GM18909 (cell line): ENCODE data around the gene DPH2.

Experiments used
- ATAC-seq: cut with Tn5 transposase; IDR thresholded peaks from one replicate; pipeline ENCODE4 v1.9.1; 2021; ENCODE audit warnings: mild to moderate bottlenecking; ENCODE audit not compliant: unreplicated experiment, poor library complexity

DPH2 gene

DNA sequence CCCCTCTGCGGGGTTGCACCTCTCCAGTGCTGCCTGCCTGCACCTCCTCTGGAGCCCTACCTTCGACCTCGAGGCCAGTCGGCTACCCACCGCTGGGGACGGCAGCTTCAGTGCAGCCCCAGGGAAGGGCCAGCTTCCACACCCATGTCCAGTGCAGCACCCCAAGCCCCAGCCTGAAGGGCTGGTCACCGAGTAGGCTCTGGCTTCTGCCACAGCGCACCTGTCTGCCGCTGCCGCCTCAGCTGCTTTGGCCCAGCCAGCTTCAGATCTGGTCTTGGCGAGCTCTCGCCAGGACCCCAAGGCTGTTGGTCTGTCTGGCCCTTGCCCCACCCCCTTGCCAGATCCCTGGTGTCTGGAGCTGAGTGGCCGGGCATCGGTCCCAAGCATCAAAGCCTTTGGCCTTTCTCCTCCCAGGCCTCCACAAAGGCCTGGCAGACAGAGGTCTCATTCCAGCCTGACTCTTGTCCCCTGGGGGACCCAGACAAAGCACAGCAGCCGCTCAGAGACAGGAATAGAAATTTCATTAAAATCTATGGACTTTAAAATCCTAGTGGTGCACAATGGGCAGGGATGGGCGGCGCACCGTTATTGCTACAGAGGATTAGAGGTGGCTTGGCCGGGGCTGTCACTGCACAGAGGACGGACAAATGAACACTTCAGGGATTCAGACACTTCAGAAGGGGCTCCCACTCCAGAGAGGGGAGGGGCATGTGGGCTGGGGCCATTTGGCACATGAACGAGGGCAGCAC is 26.3 kb downstream of the DPH2 start:
- no peak for ATAC-seq

- no peak for ATAC-seq
These were observed 26.9 kb downstream of the DPH2 start for GRCh38 chr1:43996733-43997115.

DNA sequence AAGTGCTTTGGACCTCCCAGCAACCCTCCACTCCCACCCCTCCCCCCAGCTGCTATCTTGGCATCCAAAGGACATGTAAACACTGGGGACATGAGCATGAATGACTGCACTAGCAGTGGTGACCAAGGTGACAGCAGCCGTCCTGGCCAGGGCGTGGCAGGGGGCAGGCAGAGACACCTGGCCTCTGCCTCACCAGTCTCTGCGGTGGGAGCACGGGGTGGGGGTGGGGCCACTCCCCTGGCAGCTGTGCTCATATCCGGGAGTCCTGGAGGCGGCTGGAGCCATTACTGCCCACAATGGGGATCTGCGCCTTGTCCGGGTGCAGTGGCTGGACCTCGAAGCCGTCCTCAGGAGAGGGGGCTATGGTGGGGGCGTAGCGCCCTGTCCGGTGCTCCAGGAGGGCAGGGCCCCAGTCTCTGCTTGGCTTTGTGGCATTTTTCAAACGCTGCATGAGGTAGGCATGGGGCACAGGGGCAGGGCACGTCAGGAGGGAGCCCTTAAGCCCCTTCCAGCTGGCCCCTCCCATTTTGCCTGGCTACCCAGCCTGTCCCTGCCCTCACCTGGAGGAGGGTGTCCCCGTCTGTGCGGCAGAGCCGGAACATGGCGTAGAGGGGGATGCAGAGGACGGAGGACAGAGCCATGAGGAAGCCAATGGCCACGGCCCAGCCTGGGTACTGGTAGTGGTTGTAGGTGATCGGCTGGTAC is 27.6 kb downstream of the DPH2 start:
- ATAC-seq: no peak

DNA sequence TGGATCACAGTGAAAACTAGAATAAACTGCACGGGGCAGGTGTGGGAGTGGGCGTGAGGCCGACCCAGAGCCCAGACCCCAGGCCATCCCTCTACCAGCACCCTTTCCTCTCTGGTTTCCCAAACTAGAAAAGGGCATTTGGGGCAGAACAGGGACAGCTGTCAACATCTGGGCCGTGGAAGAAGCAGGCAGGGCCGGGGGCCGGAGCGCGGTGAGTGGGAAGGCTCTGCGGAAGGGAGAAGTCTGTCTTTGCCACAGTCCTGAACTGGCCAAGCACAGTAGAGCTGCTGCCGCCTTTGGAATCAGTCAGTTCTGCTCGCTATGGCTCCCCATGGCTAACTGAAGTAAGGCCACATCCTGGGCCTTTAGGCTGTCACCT is 28.2 kb downstream of the DPH2 start:
- ATAC-seq: no peak

DNA sequence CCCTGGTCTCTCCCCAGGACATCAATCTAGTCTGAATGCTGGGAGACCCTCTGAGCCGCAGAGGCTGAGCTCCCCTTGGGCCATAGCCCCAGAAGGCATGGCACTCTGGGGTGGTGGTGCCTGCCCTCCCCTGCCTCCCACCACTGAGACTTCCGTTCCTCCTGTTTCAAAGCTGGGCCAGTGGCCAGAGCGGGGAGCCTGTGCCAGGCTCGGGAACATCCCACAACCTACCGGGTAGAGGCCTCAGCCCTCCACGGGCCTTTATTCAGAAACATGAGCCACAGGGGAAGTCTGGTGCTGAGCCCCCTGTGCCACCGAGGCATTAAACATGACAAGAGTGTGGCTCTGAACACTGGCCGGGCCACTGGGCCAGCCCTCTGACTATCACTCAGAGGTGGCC is 29.6 kb downstream of the DPH2 start:
- ATAC-seq: no peak

GRCh38 chr1:44000122-44000665 is 30.4 kb downstream of the DPH2 start:
- ATAC-seq: no peak

GRCh38 chr1:44002165-44002564 is 32.4 kb downstream of the DPH2 start:
- ATAC-seq: no peak

DNA sequence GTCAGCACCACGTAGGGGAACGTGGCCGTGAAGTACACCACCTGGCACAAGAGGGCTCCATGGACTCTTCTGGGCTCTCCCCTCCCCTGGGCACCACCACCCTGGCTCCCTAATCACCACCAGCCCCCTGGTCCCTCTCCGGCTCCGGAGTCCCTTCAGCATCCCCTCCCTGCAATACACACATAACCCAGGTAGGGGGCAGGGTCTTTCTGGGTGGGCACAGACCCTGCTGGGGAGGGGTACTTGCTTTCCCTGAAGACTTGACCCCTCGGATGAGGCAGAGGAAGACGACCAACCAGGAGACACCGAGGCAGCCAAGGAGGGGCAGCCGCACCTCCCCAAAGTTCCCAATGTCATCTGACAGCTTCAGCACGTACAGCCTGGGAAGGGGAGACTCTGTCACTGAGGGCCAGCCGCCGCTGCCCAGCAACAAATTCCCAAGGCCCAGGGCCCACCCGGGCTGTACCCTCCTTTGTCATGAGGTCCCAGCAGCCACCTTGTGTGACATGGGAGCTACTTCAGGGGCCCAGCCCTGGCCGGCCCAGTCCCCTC is 32.9 kb downstream of the DPH2 start:
- no peak for ATAC-seq

- ATAC-seq: no peak
These were observed 38.4 kb downstream of the DPH2 start for GRCh38 chr1:44008259-44008658.

- no peak for ATAC-seq
These were observed 41.2 kb downstream of the DPH2 start for GRCh38 chr1:44010935-44011471.

- no peak for ATAC-seq
These were observed 42.6 kb downstream of the DPH2 start for GRCh38 chr1:44012404-44012803.

DNA sequence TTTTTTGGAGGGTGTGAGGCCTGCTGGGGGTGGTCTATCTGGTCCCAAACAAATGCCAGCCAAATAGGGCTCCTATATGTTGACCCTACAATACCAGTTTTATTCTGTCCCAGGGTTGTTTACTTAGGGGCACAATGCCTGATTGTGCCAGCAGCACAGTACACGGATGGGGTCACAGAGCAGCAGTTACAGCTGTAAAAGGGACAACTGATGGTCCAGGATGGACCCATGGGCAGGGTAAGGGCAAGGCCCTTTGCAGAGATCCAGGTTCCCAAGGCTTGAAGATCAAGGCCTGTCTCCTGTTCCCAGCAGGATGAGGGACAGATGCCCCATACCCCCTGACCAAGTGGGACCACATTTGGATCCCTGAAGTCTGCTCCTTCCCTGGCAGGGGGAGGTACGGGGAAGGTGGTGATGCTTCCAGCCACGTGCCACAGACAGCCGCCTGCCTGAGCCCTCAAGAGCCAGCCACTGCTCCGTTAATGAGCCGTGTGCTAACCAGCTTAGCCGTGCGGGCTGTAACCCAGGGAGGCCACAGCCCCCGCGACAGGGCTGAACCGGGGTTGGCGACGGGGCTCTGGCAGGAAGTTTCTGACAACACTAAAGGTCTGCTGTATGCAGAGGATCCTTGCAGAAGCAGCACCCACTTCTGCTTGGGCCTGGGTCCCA is 43.3 kb downstream of the DPH2 start:
- ATAC-seq: no peak

- ATAC-seq: no peak
These were observed 44.1 kb downstream of the DPH2 start for GRCh38 chr1:44013949-44014348.

DNA sequence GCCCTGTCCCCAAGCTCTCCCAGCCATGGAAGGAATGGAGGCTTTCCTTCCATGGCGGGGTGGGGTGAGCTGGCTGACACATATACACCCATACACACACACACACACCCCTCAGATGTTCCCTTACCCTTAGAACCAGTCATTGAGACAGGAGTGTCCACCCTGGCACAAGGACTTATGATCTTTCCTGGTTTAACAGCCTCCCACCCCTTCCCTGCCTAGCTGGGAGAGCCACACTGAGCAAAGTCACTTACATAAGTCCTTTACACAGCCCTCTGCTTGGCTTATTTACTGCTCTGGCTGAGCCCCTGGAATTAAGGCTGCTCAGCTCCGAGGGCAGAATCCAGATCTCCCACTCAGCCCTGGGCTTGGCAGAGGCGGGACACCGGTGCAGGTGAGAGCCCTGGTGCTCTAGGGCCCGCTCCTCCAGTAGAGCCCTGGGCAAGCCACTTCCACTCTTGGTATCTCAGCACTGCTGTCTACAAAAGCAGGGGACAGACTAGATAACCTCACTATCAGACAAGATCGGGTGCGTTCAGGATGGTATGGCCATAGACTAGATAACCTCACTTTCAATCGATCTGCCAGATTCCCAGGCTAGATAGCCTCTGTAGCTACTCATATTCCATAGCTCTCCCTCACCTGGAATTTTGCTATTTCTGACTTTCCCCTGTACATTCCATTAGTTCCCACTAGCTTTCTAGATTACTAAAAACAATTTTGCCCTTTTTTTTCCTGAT is 44.7 kb downstream of the DPH2 start:
- ATAC-seq: no peak

DNA sequence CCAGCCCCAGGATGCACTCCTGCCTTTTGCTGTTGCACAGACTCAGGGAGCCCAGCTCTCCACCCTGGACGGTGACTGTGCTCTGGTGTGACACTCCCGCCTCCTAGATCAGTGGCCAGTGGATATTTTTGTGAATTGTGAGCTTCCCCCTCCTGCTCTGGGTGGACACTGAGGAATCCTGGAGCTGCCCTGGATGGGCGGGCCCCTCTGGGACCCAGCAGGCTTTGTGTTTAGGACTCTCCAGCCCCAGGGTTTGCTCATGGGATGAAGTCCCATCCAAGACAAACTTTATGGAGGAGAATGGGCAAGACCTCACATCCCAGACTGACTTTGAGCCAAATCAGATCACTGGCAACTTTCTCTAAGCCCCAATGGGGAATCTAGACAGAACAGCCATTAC is 45.4 kb downstream of the DPH2 start:
- no peak for ATAC-seq

DNA sequence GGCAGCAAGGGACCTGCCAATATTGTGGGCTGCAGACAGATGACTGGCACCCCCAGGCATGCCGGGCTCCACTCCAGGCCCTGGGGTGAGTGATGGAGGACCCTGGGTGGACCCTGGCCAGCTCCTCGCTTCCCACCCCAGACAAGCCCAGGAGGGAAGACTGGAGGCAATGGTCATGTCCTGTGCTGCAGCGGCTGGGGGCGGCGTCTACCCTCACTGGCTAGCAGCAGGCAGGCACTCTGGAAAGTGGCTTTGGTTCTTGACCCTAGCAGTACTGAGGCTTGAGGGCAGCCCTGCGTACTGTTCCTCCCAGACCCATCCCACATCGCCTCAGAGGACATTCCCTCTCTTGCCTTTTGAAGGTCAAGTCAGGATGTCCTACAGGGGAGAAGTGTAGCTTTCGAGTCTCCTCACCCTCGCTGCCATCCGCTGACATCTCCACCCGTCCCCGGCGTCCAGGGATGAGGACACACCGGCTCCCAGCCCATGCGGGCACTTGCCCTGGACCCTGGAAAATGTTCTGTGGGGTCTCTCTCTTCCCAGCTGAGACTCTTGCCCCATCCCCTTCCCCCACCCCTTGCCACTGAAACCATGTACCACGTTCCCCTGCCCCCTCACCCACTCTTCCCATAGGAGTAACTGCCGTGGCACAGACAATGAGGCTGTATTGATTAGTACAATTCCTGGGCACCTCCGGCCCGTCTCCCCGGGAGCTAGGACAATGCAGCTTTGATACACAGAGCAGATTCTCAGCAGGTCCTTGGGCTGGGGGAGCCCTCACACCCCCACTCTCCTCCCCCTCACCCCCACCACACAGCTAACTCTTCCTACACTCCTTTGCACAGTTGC is 46.5 kb downstream of the DPH2 start:
- ATAC-seq: no peak

DNA sequence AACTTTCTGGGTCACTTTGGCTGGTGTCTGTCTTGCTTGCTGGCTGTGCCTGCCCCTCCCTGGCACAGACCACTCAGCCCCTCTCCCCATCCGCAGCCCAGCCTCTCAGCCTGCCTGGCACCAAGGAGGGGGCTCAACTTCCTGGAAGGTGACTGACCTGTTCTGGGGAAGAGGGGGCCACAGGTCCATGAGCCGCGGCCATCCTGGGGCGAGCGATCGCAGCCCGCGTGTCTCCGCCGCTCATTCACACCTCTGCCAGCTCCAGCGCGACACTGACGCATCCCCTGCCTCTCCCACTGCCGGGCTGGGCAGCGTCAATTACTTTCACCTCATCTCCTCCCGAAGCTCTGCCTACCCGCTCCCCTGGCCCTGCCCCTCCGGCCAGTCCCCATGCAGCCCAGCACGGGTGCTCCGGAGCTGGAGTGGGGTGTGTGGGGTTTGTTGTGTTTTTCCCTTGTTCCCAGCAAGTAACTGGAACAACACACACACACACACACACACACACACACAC is 47.1 kb downstream of the DPH2 start:
- ATAC-seq: no peak

GRCh38 chr1:44019466-44019948 is 49.7 kb downstream of the DPH2 start:
- ATAC-seq: no peak

- ATAC-seq: no peak
These were observed 50.7 kb downstream of the DPH2 start for GRCh38 chr1:44020464-44020863.
